HG02885 (cell line): ENCODE data around the gene CCDC54.
"Not testable (repeated sequence)": the region's sequence is repeated elsewhere in the genome, so short reads cannot be mapped to it uniquely, and the experiment has no call there.

Experiments used
- ATAC-seq: cut with Tn5 transposase; IDR thresholded peaks from one replicate; pipeline ENCODE4 v1.9.1; 2021; ENCODE audit warnings: mild to moderate bottlenecking; ENCODE audit not compliant: unreplicated experiment, poor library complexity

CCDC54 gene

GRCh38 chr3:107377151-107377550 lies at the start of gene CCDC54:
CCDC54 (plus strand) TSS chr3:107377439; CDS start chr3:107377588, 149 bp downstream.
- ATAC-seq = no peak

DNA sequence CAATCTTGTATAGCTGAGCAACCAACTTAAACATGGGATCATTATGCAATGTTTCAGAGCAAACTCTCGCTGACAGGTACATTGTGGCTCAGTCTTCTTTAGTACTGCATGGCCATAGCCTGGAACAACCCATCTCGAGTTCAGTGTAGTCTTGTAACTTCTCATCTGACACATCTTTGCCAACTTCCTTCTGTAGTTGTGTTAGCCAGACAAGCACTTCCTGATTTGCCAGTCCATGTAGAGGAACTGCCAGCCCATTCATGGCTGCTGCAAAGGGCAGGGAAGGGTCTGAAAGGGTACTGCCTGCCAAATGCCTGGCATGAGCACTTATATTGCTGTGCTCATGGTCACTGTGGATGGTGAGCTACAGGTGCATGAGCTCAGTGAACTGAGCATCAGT lies 49.2 kb upstream of the CCDC54 start:
- ATAC-seq = no peak

GRCh38 chr3:107329088-107329487 lies 48.2 kb upstream of the CCDC54 start:
- no peak for ATAC-seq

GRCh38 chr3:107339690-107340089 lies 37.5 kb upstream of the CCDC54 start:
- not testable (repeated sequence) for ATAC-seq

- ATAC-seq = no peak
Observed at GRCh38 chr3:107344722-107345121, 32.5 kb upstream of the CCDC54 start.

GRCh38 chr3:107345822-107346405 lies 31.3 kb upstream of the CCDC54 start:
- no peak for ATAC-seq

DNA sequence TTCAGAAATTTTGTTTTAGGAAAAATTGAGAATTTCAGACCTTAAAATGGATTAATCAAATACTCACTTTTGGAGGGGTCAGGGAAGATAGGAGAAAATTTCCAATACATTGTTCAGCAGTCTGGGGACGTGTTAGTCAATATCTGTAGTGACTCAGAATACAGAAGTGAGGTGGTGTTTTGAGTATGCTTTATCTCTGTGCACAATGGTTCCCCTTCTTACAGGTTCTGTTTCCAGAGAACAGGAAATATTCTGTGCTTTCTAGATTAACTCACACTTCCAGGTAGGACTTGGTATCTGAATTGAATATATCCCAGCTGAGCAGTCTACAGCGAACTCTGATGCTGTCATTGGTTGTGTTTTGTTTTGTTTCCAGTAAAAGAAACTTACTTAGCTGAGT lies 30.7 kb upstream of the CCDC54 start:
- ATAC-seq = no peak

DNA sequence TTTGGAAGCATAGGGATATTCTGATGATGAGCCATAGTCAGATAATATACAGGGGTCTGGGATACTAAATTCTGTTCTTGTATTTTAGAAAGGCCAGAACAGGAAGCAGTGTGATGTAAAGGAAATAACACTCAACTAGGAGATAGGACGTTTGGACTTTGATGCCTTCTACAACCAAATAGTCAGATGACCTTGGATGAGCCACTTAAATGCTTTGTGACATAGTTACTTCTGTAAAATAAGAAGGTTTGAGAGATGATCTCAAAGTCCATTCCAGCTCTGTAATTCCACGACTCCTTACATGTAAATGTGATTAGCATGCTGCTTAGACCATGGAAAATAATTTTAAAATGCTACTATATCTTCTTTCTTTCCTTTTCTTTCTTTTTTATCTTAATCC lies 29.5 kb upstream of the CCDC54 start:
- ATAC-seq = no peak

DNA sequence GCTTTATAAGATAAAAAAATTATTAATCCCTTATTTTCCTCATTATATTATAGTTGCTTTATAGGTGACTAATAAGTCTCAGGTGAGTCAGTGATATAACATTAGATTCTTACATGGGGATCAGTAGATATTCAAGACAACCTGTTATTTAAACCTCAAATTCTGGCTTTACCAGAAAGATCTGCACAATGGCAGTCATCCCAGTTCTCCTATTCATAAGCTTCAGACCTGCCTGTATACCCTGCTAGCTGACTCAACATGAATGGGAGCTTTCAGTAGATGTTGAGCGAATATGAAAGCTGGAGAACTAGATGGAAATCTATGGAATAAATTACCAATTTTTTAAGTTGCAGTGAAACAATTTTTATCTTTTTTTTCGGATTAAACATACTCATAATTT lies 20.5 kb upstream of the CCDC54 start:
- ATAC-seq = no peak

GRCh38 chr3:107361633-107362032 lies 15.6 kb upstream of the CCDC54 start:
- ATAC-seq = no peak

DNA sequence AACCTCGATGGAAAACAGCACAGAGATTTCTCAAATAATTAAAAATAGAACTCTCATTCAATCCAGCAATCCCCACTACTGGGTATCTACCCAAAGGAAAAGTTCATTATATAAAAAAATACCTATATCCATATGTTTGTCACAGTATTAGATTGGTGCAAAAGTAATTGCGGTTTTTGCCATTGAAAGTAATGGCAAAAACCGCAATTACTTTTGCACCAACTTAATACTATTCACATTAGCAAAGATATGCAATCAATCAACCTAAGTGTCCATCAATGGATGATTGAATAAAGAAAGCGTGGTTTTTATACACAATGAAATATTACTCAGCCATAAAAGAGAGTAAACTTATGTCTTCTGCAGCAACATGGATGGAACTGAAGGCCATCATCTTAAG lies 12.2 kb upstream of the CCDC54 start:
- ATAC-seq = no peak

DNA sequence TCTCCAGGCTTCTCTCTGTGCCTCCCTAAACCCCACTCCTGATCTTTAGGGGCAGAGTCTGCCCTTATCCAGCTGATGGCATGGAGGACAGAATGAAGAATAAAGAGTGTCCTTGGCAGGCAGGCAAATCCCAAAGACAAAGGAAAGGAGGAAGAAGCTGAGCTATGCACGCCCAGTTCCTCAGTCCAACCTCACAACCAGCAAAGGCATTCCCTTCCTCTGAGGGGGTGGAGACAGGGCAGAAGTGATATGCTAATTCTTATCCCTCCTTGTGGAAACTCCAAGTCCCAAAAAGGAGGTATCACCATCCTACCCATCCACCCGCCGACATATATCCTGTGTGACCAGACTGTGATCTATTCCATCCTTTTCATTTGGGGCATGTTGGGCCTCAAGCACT lies 10.5 kb upstream of the CCDC54 start:
- no peak for ATAC-seq

GRCh38 chr3:107367353-107367752 lies 9.9 kb upstream of the CCDC54 start:
- ATAC-seq = no peak

DNA sequence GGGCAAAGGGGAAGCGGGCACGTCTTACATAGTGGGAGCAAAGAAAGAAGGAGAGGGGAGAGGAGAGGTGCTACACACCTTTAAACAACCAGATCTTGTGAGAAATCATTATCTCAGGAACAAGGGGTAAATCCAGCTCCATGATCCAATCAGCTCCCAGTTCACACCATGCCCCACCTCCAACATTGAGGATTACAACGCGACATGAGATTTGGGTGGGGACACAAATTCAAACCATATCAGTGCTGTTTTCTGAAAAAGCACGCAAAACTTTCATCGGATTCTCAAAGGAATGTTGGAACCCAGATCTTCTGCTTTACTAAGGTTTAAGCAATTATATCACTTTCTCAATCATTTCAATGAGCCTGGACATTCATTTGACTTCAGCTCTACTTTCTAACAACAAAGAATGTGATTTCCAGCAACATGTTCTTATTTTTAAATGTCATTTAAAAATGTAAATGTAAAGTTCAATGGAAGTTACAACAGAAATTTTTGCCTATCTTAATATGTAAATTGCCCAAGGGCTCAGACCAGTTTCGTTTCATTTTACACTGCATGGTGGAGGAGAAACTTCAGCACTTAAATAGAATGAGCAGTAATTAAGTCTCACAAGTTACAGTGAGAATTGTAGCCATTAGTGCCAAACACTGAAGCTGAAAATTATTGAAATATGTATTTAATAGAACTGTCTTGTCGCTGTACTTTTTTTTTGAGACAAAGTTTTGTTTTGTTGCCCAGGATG lies 8.4 kb upstream of the CCDC54 start:
- ATAC-seq = no peak

GRCh38 chr3:107369791-107370190 lies 7.4 kb upstream of the CCDC54 start:
- no peak for ATAC-seq

DNA sequence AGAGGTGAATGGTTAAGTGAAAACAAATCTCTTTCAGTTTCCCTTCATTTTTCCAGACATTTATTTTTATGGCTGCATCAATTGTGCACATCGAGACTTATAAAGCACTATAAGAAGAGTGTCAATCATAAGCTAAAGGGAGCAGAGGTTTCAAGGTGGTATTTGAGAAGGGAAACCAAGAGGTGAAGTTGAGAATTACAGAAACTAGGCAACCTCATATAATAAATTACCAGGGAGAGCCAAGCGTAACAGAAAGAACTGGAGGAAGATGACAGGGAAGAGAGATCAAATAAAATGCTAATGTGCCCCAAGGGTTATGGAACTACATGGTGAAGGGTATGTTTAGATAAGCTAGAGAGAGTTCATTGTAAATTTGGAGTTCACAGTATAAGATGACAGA lies 6.3 kb upstream of the CCDC54 start:
- no peak for ATAC-seq

GRCh38 chr3:107372506-107372905 lies 4.7 kb upstream of the CCDC54 start:
- ATAC-seq = no peak

GRCh38 chr3:107373896-107374295 lies 3.3 kb upstream of the CCDC54 start:
- no peak for ATAC-seq

DNA sequence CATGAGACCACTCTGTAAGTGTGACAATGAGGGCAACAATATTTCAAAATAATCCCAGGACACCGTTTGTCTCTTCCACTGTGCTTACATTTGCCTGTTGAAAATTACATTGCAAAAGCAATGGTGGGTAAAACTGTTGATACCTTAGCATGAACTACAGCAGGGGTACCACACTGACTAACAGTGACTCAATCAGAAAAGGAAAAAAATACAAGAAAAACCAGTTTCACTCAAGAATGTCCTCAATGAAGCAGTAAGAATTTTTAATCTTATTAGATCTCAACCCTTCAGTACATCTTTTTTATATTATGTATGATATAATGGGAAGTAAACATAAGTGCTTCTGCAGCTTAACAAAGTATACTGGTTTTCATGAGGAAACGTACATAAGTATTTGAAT lies 1.6 kb upstream of the CCDC54 start:
- ATAC-seq = no peak

DNA sequence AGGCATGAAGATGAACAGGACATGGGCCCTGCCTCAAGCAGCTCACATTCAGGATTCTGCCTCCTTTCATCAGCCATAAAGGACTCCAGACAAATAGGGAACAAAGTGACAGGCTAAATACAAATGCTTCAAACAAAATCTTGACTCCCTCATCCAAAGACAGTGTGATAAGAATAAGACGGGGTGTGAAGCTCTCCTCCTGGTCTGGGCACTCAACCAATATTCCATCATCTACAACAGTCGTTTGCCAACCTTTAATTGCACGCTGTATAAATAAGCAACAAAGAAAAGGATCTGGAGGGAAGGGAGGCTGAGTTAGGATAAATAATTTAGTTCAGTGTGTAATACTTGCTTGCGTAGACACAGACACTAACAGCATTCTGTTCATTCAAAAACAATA lies 5.4 kb downstream of the CCDC54 start:
- ATAC-seq = no peak

DNA sequence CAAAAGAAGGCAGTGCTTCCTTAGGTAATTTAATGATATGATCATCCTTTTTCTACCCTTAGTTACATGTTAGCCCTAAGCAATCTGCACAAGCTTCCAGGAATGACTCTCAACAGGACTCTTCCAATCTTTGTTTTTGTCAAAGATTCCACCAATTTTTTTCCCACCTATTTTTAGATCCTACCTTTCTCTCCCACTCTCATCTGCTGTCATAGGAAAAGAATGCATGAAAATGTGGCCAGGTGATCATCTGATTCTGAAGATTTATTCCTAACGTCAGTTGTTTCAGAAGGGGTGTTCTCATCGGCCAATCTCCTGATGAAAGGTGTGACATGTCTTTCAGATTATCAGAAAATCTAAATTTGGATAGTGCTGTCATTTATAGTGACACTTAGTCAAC lies 7.2 kb downstream of the CCDC54 start:
- ATAC-seq = no peak

GRCh38 chr3:107384907-107385306 lies 7.7 kb downstream of the CCDC54 start:
- ATAC-seq = no peak
